Iris pigment epithelial cell (primary cell): ENCODE measurements around the gene IPO5.
A peak's percentile ranks its signal among the peaks of the same experiment; 100 is the strongest.
"Not testable (repeated sequence)": the region's sequence is repeated elsewhere in the genome, so short reads cannot be mapped to it uniquely, and the experiment has no call there.

Experiments used
- DNase-seq: peaks from one replicate; pipeline ENCODE4 v3.0.0-alpha.2; 2011; ENCODE audit warnings: low read depth

IPO5 gene

DNA sequence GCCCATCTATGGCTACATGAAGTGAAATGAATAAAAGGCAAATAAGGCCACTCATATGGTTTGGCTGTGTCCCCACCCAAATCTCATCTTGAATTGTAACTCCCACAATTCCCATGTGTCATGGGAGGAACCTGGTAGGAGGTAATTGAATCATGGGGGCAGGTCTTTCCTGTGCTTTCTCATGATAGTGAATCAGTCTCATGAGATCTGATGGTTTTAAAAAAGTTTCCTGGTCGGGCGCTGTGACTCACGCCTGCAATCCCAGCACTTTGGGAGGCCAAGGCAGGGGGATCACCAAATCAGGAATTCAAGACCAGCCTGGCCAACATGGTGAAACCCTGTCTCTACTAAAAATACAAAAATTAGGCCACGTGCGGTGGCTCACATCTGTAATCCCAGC, 4.2 kb upstream of the IPO5 start:
- DNase-seq, result peak; percentile 57

- no peak for DNase-seq
Measured at GRCh38 chr13:97951376-97951775, 2.1 kb upstream of the IPO5 start.

- not testable (repeated sequence) for DNase-seq
Measured at GRCh38 chr13:97952831-97953230, 644 bp upstream of the IPO5 start.

DNA sequence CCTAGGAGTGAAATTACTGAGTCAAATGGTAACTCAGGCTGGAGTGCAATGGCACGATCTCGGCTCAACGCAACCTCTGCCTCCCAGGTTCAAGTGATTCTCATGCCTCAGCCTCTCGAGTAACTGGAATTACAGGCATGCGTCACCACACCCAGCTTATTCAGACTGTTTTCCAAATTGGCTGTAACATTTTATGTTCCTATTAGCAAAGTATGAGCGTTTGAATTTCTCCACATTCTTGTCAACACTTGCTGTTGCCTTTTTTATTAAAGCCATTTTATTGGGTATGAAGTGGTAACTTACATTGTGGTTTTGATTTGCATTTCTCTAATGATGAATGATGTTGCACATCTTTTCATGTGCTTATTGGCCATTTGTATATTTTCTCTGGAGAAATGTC, 7.9 kb downstream of the IPO5 start:
- no peak for DNase-seq

DNA sequence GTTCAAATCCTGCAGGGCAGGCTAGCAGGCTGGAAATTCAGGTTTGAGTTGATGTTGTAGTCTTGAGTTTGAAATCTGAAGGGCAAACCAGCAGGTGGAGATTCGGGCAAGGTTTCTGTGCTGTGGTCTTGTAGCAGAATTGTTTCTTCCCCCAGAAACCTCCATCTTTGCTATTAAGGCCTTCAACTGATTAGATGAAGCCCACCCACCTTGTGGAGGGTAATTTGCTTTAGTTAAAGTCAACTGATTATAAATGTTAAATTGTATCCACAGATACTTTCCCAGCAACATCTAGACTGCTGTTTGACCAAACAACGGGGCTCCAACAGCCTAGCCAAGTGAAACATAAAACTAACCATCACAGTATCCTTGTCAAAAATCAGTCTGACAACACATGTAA, 9.4 kb downstream of the IPO5 start:
- DNase-seq, result no peak

DNA sequence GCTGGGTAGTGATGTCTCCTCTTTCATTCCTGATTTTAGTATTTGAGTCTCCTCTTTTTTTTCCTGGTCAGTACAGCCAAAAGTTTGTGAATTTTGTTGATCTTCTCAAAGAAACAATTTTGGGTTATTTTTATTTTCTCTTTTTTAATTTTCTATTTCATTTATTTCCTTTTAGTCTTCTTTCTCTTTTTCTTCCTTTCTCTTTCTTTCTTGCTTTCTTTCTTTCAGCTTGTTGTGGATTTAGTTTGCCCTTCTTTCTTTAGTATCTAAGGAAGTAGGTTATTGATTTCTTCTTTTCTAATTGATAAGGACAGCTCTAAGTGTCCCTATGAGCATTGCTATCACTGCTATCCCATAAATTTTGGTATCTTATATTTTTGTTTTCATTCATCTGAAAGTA, 13.8 kb downstream of the IPO5 start:
- DNase-seq, result no peak

GRCh38 chr13:97967948-97968347, 14.5 kb downstream of the IPO5 start:
- no peak for DNase-seq

DNA sequence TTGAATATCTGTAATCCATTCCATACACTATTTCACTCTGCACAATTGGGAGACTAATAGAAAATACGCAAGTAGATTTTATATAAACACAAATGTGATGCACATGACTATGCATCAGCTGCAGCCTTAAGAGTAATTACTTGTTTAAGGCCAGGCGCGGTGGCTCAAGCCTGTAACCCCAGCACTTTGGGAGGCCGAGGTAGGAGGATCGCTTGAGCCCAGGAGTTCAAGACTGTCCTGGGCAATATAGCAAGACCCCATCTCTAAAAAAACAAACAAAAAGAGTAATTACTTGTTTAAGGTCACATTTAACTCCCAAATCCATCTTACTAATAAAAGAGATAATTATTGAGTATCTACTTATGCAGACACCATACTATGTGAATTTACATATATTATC, 18.0 kb downstream of the IPO5 start:
- no peak for DNase-seq

DNA sequence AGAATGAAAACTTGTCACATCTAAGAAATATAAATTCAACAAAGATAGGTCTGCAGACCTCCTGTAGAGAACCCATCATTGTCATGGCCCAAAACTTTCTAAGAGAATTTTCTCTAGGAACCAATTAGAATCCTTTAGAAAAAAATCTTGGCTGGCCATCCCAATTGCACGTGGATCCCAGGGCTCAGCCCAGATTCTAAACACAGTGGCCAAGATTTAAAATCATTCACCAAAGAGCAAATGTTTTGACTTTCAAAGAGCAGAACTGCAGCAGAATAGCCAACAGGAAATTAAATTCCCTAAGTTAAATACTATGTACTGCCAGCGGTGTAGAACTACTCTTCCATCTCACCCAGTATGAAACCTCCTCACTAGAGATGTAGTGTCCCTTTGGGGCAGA, 21.3 kb downstream of the IPO5 start:
- peak; percentile 34 for DNase-seq

DNA sequence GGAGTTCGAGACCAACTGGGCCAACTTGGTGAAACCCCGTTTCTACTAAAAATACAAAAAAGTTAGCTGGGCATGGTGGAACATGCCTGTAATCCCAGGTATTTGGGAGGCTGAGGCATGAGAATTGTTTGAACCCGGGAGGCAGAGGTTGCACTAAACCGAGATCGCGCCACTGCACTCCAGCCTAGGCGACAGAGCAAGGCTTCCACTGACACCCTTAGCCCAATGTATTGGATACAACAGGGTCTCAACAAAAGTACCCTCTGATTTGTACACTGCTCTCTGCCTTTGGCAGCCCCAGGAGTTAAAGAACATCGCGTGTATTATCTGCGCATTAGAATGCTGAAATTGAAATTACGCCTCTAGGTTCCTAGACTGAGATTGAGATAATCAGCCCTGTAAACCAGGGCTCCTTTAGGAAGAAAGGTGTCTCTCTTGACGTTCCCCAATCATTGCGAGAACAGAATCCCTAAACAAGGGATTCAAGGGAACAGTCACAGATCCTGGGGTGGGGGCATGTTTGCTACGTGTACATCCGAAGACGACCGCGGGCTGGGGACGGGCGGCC, 21.9 kb downstream of the IPO5 start:
- no peak for DNase-seq

- peak; percentile 82 for DNase-seq
Measured at GRCh38 chr13:97975848-97976609, 22.6 kb downstream of the IPO5 start.

- DNase-seq, result peak; percentile 29
Measured at GRCh38 chr13:97976610-97977521, 23.4 kb downstream of the IPO5 start.

- DNase-seq, result no peak
Measured at GRCh38 chr13:97977982-97978381, 24.5 kb downstream of the IPO5 start.

GRCh38 chr13:97978651-97979050, 25.2 kb downstream of the IPO5 start:
- peak; percentile 56 for DNase-seq

GRCh38 chr13:97979051-97979450, 25.6 kb downstream of the IPO5 start:
- DNase-seq, result peak; percentile 30

DNA sequence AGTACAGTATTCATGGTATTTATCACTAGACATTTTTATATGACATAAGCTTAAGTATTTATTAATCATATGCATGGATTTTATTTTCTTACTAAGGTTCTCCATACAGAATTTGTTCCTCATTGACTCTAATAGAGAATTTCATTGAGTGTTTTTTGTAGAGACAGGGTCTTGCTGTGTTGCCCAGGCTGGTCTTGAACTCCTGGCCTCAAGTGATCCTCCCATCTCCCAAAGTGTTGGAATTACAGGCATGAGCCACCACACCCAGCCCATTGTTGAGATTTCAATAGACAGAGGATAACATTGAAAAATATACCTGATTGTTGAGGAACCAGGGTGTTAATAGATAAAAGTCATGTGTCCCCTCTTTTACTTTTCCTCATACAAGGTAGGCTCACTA, 26.1 kb downstream of the IPO5 start:
- DNase-seq, result no peak

- no peak for DNase-seq
Measured at GRCh38 chr13:97982286-97982685, 28.8 kb downstream of the IPO5 start.

DNA sequence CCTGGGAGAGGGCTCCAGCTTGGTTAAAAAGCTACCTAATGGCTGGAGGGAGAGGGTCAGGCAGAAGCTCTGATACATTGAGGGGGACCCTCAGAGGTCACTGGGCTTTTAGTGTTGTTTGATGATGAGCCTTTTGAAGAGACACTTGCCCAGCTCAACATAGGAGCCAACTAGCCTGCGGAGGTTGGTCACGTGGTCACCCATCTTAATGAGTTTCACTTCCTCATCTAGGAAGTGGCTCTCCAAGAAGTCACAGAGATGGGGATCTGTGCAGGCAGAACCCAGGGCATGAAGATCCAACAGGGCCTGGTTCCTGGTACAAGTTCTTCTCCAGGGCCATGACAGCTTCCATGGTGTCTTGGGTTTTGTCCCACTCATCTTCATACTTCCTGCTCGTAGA, 33.4 kb downstream of the IPO5 start:
- DNase-seq, result no peak

GRCh38 chr13:97999653-98000052, 46.2 kb downstream of the IPO5 start:
- no peak for DNase-seq

- peak; percentile 93 for DNase-seq
Measured at GRCh38 chr13:98004107-98004506, 50.6 kb downstream of the IPO5 start.

DNA sequence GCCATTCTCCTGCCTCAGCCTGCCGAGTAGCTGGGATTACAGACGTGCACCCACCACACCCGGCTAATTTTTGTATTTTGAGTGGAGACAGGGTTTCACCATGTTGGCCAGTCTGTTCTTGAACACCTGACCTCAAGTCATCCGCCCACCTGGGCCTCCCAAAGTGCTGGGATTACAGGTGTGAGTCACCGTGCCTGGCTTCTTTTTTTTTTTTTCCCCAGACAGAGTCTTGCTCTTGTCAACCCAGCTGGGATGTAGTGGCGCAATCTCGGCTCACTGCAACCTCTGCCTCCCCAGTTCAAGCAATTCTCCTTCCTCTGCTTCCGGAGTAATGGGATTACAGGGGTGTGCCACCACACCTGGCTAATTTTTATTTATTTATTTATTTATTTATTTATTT, 51.5 kb downstream of the IPO5 start:
- DNase-seq, result peak; percentile 40

GRCh38 chr13:98007001-98007400, 53.5 kb downstream of the IPO5 start:
- DNase-seq, result no peak

- DNase-seq, result no peak
Measured at GRCh38 chr13:98013241-98013640, 59.8 kb downstream of the IPO5 start.
